Astrocyte of the hippocampus (primary cell): ENCODE results near the gene KIAA2012.

Experiments
- DNase-seq: peaks from one replicate; pipeline ENCODE4 v3.0.0; 2011; ENCODE audit warnings: low read depth, low spot score

KIAA2012 gene

DNA sequence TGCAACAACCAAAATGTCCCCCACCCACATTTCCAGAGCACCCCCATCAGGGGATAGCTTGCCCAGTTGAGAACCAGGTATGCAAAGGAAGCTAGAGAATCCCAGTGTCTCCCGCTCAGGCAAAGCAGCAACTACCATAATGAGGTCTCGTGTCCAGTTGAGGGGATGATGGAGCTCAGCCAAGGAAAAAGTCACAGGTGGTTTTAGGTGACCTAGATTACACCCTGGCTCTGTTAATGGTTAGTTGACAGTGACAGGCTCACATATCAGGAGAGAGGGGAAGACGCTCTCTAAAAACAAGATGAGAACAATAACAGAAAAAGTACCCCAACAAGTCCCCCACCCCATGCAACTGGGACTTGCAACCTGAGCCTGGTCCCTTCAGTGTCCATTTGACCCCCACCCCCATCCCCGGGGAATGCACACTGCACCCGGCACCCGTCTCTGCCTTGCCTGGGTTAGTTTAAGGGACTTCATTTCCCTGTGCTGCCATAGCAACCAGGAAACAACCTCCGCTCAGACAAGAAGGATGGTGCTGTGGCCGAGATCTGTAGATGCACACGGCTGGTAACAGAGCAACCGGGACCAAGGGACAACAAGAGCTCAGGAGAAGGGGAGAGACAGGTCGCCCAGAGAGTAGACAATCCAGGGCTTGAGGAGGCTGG, at the start of gene KIAA2012:
TSS of gene KIAA2012 (plus strand) at position 519 of the 665 bp plus-strand sequence. CDS start 373 bp downstream, outside the sequence.
- DNase-seq = peak; percentile 18

DNA sequence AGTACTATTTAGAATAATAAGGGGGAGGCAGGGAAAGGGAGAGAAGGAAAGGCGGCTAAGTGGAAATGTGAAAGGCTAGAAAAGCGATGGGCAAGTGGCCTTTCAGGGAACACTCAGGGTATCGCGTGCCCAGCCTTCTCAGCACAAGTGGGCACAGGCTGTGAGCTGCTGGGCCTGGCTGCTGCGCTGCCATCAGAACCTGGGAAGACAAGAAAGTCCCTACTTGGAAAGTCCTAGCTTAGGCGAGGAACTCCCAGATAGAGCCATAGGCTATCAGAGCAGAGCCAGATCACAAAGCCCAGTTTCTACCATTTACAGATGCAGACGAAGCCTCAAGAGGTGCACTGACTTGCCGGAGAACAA, 49.2 kb upstream of the KIAA2012 start:
- DNase-seq = no peak

DNA sequence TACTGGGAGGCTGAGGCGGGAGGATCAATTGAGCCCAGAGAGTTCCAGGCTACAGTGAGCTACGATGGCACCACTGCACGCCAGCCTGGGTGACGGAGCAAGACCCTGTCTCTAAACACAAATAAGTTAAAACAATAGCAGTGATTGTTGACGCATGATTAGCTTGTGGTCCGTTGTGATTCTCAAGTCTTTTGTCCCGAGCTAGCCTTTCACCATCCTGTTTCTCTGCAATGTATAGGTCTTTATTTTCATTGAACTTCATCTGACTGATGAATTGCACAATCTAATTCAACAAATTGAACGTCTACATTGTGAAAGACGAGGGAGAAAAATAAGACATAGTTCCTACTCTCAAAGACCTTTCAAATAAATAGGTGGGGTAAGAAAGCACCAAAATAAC, 48.2 kb upstream of the KIAA2012 start:
- DNase-seq = no peak

DNA sequence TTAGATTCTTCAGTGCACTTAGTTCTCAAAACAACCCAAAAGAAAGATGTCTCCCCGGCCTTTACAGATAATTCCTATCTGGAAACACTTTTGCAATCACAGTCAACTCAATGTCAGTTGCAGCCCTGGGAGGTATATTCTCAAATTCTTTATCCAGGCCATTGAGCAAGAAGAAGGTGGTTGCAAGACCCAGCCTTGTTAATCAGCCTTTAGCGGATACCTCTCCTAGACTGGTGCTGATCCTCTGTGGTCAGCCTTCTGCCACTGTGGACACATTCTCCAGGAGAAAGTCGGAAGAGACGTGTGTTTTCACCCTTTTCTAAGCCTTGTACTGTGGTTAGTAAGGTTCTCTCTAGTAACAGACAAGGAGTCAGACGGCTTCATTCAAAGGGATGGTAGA, 47.2 kb upstream of the KIAA2012 start:
- DNase-seq = peak; percentile 48

DNA sequence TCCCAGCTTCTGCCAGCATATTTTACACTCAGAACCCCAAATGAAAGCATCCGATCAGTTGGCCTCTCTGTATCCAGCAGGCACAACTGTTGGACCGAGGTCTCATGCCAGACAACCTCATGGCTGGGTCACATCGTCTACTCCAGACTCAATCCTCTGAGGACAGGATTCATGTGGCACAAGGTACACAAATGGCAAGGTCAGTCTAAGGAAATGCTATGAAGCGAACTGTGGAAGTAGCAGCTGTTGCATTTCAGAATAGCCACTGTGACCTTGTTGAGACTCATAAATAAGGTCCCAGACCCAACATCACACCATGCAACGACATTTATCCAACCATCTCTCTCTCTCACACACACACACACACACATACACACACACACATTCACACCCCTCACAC, 46.5 kb upstream of the KIAA2012 start:
- no peak for DNase-seq

DNA sequence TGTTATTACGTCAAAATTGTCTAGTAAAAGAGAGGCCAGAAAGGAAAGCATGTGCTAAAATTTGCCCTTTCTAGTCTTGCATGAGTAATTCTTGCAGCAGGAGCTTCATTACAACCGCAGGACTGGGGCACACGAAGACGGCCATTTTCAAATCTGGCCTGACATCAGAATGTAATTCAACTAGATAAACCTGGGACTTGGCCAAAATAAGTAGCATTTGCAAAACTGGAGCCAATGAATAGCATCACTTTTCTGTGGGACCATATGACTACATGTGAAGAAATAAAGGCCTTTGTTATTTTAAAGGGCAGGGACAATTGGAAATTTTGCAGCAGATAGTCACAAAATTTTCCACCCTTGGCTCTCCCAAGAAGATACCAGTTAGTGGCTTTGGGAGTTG, 42.4 kb upstream of the KIAA2012 start:
- DNase-seq = no peak

DNA sequence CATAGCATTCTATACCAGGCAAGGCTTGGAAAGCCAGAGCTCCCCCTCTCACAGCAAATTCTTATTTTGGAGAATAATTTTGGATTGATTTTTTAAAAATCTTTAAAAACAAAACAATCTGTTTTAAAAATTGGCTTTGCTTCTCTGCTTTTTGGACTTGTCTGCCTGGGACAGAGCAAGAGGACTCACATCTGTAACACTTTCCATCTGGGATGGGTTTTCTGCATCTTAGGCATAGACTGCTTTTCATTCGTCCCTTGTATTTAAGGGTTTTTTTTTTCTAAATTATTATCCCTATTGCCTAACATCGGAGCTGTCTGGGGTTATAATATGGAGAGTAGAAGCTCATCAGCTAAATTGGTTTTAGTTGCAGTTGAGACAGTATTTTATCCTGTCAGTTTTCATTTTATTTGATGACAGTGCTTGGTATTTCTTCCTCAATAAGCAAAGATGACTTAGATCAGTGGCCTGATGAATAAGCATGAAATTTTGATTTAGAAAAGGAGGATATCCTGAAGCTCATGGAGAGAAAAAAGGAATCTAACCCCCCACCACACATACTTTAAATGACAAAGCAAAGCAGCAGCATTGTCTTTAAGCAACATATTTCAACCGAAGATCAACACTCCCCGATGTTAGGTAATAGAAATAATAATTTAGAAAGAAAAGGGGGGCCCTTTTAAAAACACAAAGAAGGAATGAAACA, 41.7 kb upstream of the KIAA2012 start:
- no peak for DNase-seq

DNA sequence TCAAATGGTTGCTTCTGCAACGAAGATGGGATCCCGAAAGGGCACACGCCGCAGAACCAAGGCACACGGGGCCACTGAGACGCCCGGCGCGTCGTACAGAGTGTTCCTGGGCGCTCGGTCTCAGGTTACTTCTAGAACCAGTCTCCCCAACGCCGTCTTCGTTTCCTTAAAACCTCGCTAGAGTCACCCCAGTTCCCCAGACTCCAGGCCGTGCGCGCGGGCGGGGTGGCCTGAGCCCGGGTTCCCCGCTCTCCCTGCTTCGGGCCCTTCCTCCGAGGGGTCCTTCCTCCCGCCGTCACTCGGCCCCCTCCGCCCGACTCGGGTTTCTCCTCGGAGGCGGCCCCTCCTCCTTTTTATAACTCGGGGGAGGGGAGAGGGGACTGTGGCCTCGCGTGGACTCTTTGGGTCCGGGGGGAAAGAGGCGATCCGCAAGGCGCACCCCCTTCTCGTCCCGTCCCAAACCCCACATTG, 40.2 kb upstream of the KIAA2012 start:
- DNase-seq = peak; percentile 83

DNA sequence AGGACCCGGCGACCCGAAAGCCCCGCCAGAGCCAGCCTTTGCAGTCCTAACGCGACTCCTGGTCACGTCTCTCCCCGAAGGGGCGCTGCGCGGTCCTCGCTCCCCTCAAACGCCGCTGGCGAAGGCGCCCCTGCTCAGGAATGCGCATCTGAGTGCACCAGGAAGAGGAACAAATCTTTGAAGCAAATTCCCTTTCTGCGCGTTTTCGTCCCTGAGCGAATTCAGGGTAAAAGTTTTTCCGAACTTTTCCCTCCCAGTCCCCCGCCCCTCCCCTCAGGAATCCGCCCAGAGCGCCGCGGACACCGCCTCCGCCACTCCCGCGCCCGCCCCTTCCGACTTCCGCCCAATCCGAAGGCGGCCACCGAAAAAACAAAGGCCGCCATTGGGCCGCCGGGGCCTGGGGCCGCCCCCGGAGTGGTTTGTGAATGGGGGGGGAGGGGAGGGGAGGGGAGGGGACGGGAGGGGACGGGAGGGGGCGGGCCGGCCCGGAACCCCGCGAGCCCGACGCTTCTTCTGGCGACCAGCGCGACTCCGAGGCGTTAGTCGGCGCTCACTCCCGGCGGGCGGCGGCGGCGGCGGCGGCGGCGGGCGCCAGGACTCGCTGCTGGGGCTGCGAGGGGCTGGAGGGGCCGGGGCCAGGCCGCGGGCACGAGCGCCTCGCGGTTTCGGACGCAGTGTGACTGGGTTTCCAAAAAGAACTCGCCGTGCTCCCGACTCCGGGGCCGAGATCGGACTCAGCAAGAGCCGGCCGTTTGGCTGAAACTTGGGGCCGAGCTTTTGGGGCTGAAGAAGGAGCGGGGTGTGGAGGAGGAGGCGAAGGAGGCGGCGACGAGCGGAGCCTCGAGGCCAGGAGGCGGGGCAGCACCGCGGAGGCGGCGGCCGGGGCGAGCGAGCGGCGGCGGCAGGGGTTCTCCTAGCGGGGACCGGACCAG, 39.5 kb upstream of the KIAA2012 start, which contains the start of gene FZD7:
TSS of gene FZD7 (plus strand) at position 539 of the 932 bp plus-strand sequence. CDS start 793 bp downstream, outside the sequence.
- peak; percentile 99 for DNase-seq

DNA sequence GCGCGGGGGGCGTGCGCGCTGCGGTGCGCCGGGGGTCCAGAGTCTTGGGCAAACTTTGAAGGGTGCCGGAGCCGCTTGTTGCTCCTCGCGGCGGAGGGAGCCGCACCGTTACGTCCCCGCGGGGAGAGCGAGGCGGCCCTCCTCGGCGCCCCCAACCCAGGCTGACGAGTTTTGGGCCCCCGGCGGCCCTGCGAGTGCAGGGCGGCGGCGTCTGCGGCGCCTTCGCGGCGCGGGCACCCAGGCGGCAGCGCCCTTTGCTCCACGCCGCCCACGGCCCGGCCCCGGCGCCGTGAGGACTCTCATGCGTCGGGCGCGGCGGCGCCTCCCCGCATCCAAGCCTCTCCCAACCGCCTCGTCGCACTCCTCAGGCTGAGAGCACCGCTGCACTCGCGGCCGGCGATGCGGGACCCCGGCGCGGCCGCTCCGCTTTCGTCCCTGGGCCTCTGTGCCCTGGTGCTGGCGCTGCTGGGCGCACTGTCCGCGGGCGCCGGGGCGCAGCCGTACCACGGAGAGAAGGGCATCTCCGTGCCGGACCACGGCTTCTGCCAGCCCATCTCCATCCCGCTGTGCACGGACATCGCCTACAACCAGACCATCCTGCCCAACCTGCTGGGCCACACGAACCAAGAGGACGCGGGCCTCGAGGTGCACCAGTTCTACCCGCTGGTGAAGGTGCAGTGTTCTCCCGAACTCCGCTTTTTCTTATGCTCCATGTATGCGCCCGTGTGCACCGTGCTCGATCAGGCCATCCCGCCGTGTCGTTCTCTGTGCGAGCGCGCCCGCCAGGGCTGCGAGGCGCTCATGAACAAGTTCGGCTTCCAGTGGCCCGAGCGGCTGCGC, 38.6 kb upstream of the KIAA2012 start:
- peak; percentile 73 for DNase-seq

DNA sequence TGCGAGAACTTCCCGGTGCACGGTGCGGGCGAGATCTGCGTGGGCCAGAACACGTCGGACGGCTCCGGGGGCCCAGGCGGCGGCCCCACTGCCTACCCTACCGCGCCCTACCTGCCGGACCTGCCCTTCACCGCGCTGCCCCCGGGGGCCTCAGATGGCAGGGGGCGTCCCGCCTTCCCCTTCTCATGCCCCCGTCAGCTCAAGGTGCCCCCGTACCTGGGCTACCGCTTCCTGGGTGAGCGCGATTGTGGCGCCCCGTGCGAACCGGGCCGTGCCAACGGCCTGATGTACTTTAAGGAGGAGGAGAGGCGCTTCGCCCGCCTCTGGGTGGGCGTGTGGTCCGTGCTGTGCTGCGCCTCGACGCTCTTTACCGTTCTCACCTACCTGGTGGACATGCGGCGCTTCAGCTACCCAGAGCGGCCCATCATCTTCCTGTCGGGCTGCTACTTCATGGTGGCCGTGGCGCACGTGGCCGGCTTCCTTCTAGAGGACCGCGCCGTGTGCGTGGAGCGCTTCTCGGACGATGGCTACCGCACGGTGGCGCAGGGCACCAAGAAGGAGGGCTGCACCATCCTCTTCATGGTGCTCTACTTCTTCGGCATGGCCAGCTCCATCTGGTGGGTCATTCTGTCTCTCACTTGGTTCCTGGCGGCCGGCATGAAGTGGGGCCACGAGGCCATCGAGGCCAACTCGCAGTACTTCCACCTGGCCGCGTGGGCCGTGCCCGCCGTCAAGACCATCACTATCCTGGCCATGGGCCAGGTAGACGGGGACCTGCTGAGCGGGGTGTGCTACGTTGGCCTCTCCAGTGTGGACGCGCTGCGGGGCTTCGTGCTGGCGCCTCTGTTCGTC, 37.7 kb upstream of the KIAA2012 start:
- peak; percentile 90 for DNase-seq

DNA sequence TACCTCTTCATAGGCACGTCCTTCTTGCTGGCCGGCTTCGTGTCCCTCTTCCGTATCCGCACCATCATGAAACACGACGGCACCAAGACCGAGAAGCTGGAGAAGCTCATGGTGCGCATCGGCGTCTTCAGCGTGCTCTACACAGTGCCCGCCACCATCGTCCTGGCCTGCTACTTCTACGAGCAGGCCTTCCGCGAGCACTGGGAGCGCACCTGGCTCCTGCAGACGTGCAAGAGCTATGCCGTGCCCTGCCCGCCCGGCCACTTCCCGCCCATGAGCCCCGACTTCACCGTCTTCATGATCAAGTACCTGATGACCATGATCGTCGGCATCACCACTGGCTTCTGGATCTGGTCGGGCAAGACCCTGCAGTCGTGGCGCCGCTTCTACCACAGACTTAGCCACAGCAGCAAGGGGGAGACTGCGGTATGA, 37.1 kb upstream of the KIAA2012 start:
- peak; percentile 62 for DNase-seq

DNA sequence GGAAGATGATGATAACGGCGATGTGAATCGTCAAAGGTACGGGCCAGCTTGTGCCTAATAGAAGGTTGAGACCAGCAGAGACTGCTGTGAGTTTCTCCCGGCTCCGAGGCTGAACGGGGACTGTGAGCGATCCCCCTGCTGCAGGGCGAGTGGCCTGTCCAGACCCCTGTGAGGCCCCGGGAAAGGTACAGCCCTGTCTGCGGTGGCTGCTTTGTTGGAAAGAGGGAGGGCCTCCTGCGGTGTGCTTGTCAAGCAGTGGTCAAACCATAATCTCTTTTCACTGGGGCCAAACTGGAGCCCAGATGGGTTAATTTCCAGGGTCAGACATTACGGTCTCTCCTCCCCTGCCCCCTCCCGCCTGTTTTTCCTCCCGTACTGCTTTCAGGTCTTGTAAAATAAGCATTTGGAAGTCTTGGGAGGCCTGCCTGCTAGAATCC, 36.4 kb upstream of the KIAA2012 start:
- peak; percentile 82 for DNase-seq

DNA sequence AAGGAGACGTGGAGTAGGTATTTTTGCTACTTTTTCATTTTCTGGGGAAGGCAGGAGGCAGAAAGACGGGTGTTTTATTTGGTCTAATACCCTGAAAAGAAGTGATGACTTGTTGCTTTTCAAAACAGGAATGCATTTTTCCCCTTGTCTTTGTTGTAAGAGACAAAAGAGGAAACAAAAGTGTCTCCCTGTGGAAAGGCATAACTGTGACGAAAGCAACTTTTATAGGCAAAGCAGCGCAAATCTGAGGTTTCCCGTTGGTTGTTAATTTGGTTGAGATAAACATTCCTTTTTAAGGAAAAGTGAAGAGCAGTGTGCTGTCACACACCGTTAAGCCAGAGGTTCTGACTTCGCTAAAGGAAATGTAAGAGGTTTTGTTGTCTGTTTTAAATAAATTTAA, 36.0 kb upstream of the KIAA2012 start:
- peak; percentile 55 for DNase-seq

DNA sequence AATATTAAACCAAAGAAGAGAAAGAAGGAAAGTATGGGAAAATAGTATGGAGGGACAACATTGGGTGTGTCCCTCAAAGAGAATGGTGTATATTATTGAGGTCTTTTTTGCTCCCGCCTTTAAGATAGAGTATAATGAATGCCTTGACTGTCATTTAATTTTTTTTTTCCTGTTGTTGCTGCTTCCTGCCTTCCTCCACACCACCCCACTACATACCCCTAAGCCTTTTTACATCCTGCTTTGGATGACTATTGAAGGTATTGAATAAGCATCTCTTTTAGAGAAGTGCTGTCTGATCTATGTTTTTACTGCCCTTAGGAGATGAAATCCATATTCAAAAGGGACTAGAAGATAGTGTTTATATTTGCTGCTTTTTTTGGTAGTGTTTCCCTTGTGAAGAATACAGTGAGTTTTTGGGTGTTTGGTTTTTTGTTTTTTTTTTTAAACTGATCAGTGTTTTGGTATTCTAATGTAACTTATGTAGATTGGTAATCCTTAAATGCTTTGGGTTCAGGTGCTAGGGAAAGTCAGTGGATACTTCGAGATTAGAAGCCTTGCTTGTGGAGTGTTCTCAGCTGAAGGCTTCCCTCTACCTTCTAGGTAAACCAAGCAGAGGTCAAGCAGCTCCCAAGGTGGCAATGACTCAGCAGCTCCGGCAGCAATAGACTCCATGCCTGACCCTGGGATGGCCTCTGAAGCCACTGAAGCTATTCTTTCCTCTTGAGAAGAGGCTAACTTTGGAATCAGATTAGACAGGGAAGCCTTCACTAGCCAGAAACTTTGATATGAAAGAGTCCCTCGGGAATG, 34.4 kb upstream of the KIAA2012 start:
- DNase-seq = peak; percentile 70

DNA sequence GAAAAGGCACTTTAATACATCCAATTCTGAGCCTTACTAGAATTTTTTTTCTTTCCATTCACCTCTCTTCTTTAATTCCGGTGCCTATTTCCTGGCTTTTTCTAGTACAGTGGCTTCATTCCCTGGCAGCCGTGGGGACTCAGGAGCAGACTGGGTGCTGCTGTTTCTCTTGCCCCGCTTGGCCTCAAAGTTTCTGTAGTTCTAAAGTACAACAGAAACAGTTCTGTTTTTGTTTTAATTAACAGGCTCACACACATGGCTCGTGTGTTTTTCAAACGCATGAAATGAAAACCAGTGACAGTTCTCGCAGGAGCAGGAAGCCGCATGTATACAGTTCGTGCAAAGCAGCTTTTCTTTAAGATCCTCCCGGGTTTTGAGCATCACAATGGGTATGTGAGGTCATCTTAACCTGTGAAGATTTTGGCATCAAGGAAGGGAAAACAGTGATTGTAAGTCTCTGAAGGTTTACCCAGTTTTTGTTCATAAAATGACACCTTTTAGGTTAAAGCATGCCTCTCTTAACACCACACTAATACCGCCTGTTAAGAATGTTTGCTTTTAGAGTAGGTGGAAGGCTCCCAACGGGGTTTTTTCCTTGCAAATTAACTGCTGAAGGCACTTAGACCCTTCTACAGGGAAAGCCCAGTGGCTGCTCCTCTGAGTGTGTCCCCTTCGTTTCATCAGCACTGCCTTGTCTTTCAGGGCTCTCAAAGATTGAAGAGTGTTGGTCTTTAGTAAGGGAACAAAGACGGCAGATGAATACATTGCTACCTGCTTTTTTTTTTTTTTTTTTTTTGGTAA, 33.6 kb upstream of the KIAA2012 start:
- peak; percentile 42 for DNase-seq

DNA sequence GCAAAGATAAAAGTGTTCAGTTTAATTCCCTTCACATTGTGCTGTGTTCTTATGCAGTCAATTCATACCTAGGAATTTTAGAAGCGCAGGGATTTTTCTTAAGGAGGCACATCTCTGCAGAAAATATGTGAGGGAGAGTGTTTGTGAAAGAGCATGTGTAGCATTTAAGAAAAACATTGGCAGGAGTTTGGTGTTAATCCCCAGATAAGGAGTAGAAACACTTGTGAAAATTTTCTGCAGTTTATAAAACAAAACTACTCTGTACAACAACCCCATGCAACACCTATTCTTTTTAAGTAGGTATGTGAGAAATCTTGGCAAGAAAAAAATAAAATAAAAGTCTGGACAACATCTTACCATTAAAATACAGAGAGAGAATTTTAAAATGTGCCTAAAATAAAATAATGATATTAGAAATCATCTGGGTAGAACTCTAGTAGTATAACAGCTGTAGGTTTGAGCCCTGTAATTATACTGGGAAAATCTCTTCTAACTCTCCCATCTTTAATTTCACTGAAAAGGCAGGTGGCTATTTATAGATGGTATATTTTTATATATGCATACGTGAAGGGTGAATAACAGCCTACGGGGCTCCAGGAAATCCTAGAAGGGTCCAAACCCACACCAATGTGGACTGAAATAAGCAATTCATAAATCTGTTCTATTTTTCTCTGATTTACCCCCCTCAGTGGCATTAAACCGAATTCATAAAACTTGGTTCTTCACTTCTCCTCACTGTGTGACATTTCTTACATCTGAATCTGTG, 32.8 kb upstream of the KIAA2012 start:
- peak; percentile 33 for DNase-seq

DNA sequence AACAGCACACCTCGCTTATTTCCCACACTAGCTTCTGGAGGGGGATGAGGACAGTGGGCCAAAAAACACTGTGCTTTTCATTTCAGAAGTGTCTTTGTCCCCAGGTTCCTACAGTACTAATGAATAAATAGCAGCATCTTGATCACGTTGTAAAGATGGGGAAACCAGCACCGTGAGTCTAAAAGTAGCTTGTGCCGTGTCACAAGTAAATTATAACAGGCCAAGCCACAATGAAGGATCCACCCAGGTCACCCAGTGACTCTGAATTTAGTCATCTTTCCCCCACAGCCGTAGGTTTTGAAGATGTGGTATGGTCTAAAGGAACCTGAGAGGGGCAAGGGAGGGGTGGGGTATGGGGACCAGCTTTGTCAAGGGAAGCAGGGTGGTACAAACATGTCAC, 30.6 kb upstream of the KIAA2012 start:
- DNase-seq = no peak
